Measurements from ENCODE around the gene CFL1. TPM values are rescaled to one million over a fixed set of nuclear protein-coding genes. Genes with fewer than 3 reads are reported as not detected.
A peak's percentile ranks its signal among the peaks of the same experiment; 100 is the strongest.

Gene CFL1
- total RNA-seq, 1 donor from 2014 or later: 2,365 TPM

DNA sequence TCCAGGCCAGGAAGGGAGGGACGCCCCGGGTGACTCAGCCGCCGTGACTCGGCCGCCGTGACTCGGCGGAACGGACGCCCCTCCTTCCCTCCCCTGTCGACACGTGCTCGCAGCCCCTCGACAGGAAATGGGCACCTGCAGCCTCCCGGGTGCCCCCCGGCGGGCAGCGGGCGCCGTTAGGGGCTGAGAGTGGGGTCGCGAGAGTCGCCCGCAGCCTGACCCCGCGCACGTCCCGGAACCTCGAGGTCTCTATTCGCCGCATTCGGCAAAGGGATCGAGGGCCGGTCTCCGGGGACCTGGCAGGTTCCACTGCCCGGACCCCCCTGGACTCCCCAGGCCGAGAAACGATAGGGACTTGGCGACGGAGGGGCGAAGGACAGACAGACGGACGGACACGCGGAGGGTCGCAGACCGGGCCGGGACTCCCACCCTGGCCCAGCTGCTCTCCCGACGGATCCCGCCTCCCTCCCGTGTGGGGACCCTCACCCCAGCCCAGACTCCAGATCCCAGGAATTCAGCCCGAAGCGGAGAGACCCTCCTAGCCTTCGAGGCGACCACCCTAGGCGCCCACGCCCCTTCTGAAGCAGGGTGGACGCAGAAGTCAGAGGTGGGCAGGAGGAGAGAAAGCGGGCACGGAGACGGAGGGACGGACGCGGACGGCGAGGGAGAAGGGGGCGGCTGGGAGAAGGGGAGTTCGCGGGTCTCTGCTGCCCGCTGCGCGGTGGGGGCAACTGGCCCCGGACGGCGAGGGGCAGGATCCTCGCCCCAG is 41.6 kb upstream of the CFL1 start:
- peak overlapping the region; percentile 80 for H3K4me3 ChIP-seq (ENCODE audit: low read depth, low read length)
- TF ChIP-seq, protein P1, sequence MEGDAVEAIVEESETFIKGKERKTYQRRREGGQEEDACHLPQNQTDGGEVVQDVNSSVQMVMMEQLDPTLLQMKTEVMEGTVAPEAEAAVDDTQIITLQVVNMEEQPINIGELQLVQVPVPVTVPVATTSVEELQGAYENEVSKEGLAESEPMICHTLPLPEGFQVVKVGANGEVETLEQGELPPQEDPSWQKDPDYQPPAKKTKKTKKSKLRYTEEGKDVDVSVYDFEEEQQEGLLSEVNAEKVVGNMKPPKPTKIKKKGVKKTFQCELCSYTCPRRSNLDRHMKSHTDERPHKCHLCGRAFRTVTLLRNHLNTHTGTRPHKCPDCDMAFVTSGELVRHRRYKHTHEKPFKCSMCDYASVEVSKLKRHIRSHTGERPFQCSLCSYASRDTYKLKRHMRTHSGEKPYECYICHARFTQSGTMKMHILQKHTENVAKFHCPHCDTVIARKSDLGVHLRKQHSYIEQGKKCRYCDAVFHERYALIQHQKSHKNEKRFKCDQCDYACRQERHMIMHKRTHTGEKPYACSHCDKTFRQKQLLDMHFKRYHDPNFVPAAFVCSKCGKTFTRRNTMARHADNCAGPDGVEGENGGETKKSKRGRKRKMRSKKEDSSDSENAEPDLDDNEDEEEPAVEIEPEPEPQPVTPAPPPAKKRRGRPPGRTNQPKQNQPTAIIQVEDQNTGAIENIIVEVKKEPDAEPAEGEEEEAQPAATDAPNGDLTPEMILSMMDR (conservative IDR thresholded peaks at IDR 0.05; ENCODE audit: low read depth, low read length): no peak
- DNase-seq (ENCODE audit: low read depth): no peak

DNA sequence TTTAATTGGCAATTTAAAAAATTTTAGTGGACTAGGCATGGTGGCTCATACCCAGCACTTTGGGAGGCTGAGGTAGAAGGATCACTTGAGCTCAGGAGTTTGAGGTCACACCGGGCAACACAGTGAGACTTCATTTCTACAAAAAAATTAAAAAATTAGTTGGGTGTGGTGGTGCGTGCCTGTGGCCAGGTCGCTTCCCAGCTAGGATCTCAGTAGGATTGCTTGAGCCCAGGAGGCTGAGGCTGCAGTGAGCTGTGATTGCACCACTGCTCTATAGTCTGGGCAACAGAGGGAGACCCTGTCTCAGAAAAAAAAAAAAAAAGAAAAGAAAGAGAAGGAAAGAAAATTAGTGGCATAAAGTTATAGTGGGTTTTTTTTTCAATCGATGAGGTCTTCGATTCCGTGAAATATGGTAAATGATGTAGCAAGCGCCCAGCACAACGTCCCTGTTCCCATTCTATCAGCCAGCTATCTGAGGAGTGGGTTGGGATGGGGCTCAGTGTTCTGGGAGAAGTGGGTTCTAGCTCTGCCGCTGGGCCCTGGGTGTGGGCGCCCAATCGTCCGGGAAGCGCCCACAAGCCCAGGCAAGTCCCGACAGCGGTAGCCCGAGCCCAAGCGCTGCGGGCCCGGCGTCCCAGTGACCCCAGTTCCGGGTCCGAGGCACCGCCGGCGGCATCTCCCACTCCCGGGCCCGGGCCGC is 40.8 kb upstream of the CFL1 start:
- no peak for DNase-seq (ENCODE audit: low read depth)
- peak overlapping the region; percentile 80 for H3K4me3 ChIP-seq (ENCODE audit: low read depth, low read length)
- TF ChIP-seq, protein P1 (conservative IDR thresholded peaks at IDR 0.05; ENCODE audit: low read depth, low read length): no peak

DNA sequence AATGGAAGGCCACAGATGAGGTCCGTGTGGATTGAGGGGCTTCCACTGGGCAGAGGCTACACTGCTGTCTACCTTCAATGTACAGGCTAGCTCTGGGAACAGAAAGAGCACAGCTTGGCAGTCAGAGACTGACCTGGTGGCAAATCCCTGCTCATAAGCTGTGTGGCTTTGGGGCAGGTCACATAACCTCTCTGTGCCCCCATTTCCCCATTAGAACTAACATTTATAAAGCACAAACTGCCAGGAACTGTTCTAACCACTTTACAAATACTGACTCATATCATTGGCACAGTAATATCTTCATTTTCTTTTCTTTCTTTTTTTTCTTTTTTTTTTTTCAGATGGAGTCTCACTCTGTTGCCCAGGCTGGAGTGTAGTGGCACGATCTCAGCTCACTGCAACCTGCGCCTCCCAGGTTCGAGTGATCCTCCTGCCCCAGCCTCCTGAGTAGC is 39.1 kb upstream of the CFL1 start:
- H3K4me3 ChIP-seq (ENCODE audit: low read depth, low read length): no peak overlapping the region
- TF ChIP-seq, protein P1 (conservative IDR thresholded peaks at IDR 0.05; ENCODE audit: low read depth, low read length): no peak

DNA sequence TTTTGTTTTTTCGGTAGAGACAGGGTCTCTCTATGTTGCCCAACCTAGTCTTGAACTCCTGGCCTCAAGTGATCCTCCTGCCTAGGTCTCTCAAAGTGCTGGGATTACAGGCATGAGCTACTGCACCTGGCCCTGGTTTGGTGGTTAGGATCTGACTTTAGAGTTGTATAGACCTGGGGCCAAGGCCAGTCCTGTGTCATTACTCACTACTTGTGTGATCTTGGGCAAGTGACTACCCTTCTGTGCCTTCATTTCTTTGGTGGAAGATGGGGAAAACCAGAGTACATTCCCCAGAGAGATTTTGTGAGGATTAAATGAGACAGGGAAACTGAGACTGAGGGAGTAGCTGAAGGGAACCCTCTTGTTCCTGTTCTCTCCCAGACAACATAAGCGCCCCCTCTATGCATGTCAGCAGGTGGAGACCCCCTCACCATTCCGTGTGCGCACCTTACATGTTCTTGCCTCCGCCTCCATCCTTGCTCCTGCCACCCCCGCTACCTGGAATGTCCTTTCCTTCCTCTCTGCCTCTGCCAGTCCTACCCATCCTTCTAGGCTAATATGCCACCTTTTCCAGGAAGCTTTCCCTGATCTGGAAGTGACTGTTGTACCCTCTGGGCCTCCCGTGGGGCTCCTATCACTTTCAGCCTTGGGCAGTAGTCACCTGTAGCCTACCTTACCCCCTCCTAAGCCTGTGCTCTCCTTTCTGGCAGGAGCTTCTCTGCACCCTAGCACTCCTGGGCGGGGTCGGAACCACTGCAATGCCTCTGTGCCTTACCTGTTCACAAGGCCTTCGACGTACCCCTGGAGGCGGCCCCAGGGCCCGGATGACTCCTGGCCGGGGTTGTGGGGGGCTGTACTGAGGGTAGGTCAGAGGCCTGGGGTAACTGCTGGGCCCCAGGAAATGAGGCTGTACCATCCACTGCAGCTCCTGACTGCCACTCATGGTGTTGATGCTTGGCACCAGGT is 38.3 kb upstream of the CFL1 start:
- no peak for DNase-seq (ENCODE audit: low read depth)
- no peak overlapping the region for H3K4me3 ChIP-seq (ENCODE audit: low read depth, low read length)
- TF ChIP-seq, protein P1 (conservative IDR thresholded peaks at IDR 0.05; ENCODE audit: low read depth, low read length): no peak

More for the DNA sequence above, 39.1 kb upstream of the CFL1 start:
- DNase-seq (ENCODE audit: low read depth): no peak

DNA sequence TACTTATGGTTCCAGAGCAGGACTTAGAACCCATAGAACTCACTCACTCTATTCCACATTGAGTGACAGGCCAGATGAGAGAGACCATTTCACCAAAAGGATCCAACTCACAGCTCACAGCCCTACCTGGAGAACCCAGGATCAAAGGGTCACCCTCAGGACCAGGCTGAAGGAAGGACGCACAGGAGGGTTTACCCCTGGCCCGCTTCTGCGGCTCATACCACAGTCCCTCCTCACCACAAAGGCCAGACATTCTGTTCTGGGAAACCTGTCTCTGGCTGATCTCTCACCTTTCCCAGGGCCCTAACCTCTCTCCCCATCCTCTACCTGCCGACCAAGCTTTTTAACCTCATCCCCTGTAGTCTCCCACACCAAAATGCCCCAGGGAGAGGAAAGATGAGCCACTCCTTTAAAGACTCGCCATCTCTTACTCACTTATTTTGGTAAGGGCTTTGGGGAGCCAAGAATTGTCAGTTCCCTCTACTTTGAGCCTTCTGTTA is 37.6 kb upstream of the CFL1 start:
- TF ChIP-seq, protein P1 (conservative IDR thresholded peaks at IDR 0.05; ENCODE audit: low read depth, low read length): no peak
- DNase-seq (ENCODE audit: low read depth): no peak
- H3K4me3 ChIP-seq (ENCODE audit: low read depth, low read length): no peak overlapping the region

DNA sequence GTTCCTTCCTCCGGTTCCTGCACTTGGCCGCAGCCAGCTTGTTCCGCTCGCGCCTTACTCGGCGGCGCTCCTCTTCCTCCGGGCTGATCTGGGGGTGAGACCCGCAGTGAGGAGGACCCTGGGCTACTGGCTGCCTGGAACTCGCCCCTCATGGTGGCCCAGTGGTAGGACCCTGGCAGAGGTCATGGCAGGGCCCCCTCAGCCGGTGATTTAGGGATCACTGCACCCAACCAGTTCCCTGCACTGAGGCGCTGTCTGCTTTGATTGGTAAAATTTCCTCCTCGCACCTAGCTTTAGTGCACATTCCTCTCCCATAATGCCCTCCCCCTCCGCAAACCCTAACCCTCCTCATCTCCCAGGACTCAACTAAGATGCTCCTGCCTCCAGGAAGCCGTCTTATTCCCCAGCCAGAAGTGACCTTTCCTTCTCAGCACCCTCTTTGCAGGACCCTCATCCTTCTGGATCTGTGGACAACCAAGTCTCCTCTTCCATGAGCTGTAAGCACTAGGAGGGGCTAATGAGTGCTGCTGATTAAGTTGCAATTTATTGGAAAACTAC is 36.1 kb upstream of the CFL1 start:
- DNase-seq (ENCODE audit: low read depth): no peak
- TF ChIP-seq, protein P1 (conservative IDR thresholded peaks at IDR 0.05; ENCODE audit: low read depth, low read length): no peak
- no peak overlapping the region for H3K4me3 ChIP-seq (ENCODE audit: low read depth, low read length)
